GM23248 (cell line): ENCODE measurements around the gene PLEKHG2. TPM values are rescaled to one million over a fixed set of nuclear protein-coding genes. Genes with fewer than 3 reads are reported as not detected.

Source experiments
- DNase-seq: peaks from one replicate; pipeline ENCODE4 v3.0.0-alpha.2; 2015
- H2AFZ ChIP-seq: fragments of 200-600 bp; sonication (generic); 2 replicates; pipeline ENCODE4 v1.6.1; 2016; ENCODE audit warnings: antibody characterized with exemption
- H3F3A ChIP-seq: fragments of 200-600 bp; sonication (generic); 2 replicates; pipeline ENCODE4 v1.6.1; 2016; ENCODE audit warnings: mild to moderate bottlenecking, antibody characterized with exemption, mixed run types; ENCODE audit not compliant: insufficient read depth
- H3K27ac ChIP-seq: fragments of 200-600 bp; sonication (generic); 2 replicates; pipeline ENCODE4 v1.5.1; 2016; ENCODE audit warnings: mild to moderate bottlenecking
- H3K27me3 ChIP-seq: fragments of 200-600 bp; sonication (generic); replicated peaks from 2 replicates; pipeline ENCODE4 v1.6.1; 2016; ENCODE audit warnings: mild to moderate bottlenecking; ENCODE audit not compliant: insufficient read depth
- H3K36me3 ChIP-seq: fragments of 200-600 bp; sonication (generic); 2 replicates; pipeline ENCODE4 v1.6.1; 2016; ENCODE audit warnings: low read depth, mild to moderate bottlenecking
- H3K4me1 ChIP-seq: fragments of 200-600 bp; sonication (generic); 2 replicates; pipeline ENCODE4 v1.6.1; 2016; ENCODE audit warnings: mild to moderate bottlenecking; ENCODE audit not compliant: insufficient read depth
- H3K4me2 ChIP-seq: fragments of 200-600 bp; sonication (generic); one replicate; pipeline ENCODE4 v1.6.1; 2016; ENCODE audit warnings: mild to moderate bottlenecking; ENCODE audit not compliant: unreplicated experiment
- H3K4me3 ChIP-seq: fragments of 200-600 bp; sonication (generic); 2 replicates; pipeline ENCODE4 v1.5.1; 2016; ENCODE audit warnings: mild to moderate bottlenecking
- H3K79me2 ChIP-seq: fragments of 200-600 bp; sonication (generic); 2 replicates; pipeline ENCODE4 v1.6.1; 2016; ENCODE audit warnings: mild to moderate bottlenecking; ENCODE audit not compliant: insufficient read depth
- H3K9ac ChIP-seq: fragments of 200-600 bp; sonication (generic); 2 replicates; pipeline ENCODE4 v1.6.1; 2016; ENCODE audit warnings: mild to moderate bottlenecking
- H3K9me2 ChIP-seq: fragments of 200-600 bp; sonication (generic); 2 replicates; pipeline ENCODE4 v1.6.1; 2016; ENCODE audit warnings: mixed run types, mild to moderate bottlenecking, moderate library complexity; ENCODE audit not compliant: insufficient read depth
- H3K9me3 ChIP-seq: fragments of 200-600 bp; sonication (generic); one replicate; pipeline ENCODE4 v1.6.1; 2017; ENCODE audit warnings: low read depth
- H4K20me1 ChIP-seq: fragments of 200-600 bp; sonication (generic); 2 replicates; pipeline ENCODE4 v1.6.0; 2016; ENCODE audit not compliant: insufficient read depth
- EZH2 ChIP-seq: fragments of 200-600 bp; sonication (generic); IDR thresholded peaks from 2 replicates; pipeline ENCODE4 v1.6.1; 2018; ENCODE audit warnings: antibody characterized with exemption, mild to moderate bottlenecking; ENCODE audit not compliant: insufficient read depth, poor library complexity, severe bottlenecking
- EZH2phosphoT487 ChIP-seq: fragments of 200-600 bp; sonication (generic); IDR thresholded peaks from 2 replicates; pipeline ENCODE4 v1.6.1; 2018; ENCODE audit warnings: antibody characterized with exemption, moderate library complexity, mild to moderate bottlenecking, low read depth; ENCODE audit not compliant: insufficient read depth
- WGBS, 2 experiments: methylation state at CpG; one replicate each; pipeline ENCODE4 v1.1.6; 2015 to 2017; ENCODE audit warnings: low lambda C conversion rate in 2 of 2, low coverage in 1 of 2; ENCODE audit errors: missing lambda C conversion rate in 2 of 2; 5-methylcytosine and 5-hydroxymethylcytosine counted together
- in situ Hi-C: fragments of 300-500 bp; cut with MboI; formaldehyde crosslinking; loops from 2 replicates; pipeline ENCODE4 v1.15.0; 2020
- polyA plus RNA-seq: library from polyadenylated mRNA; unstranded; fragments of >200 nt; fragmentation: Nextera tagmentation; extraction: Ambion mirVana; gene quantifications from 2 replicates; pipeline ENCODE4 v1.2.1, GENCODE V29; 2016
- total RNA-seq: library from RNA; depleted of rRNA; stranded (reverse); fragments of >200 nt; shearing (Covaris generic); gene quantifications from 2 replicates; pipeline ENCODE4 v1.2.3, GENCODE V29; 2014

PLEKHG2 gene
- total and polyA plus RNA-seq, 2 experiments from 2014 or later = 12.0 to 12.2 TPM

DNA sequence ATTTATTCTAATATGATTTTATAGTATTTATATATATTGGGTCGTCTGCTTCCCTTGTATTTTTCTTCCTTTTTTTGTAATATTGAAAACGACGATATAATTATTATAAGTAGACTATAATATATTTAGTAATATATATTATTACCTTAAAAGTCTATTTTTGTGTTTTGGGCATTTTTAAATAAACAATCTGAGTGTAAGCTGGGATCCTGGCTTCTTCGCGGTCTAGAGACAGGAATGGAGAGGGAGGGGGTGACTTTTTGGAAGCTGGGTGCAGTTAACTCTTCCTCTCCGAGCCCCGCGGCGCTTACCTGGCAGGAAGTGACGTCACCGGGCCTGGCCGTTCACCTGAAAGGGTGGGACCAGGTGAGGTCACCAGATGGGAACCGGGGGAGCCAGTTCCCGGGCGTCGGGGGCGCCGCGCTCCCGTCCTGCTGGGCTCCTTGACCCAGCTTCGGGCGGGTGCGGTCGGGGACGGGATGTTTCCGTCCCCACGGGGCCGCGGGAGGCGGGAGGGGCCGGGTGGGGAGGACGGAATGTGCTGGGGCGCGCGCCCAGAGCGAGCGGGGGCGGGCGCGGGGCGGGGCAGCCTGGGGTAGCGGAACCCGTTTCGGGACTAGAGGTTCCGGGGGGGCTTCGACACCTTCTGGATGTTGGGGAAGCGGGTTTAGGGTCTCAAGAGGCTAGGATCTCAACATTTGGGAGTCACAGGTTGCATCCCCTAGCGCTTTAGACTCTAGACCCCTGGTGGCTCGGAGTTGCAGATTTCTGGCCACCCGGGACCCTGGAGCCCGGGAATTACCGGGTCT, 3.1 kb upstream of the PLEKHG2 start:
- H3K4me3 ChIP-seq = peak overlapping the region; percentile 87
- H3K9ac ChIP-seq = peak overlapping the region; percentile 97
- in situ Hi-C loops = no loop called here
- H3K9me2 ChIP-seq = no peaks in the 10 kb centered on the region
- no peaks in the 10 kb centered on the region for H3K9me3 ChIP-seq
- H3K4me2 ChIP-seq = peak overlapping the region; percentile 94
- peaks cover 30% of the 10 kb centered on the region for H3F3A ChIP-seq
- peaks cover 23% of the 10 kb centered on the region for H3K4me1 ChIP-seq
- H2AFZ ChIP-seq = no peak overlapping the region
- no peaks in the 10 kb centered on the region for H3K27me3 ChIP-seq
- DNase-seq = peak; percentile 90
- peak overlapping the region; percentile 96 for H3K27ac ChIP-seq
- TF ChIP-seq EZH2 (no peak), EZH2phosphoT487 (no peak)
- H4K20me1 ChIP-seq = no peaks in the 10 kb centered on the region
- peaks cover 39% of the 10 kb centered on the region for H3K79me2 ChIP-seq
- 2% methylated on average over 38 to 48 of the region's 52 CpGs for WGBS, 2 experiments
- H3K36me3 ChIP-seq = peaks cover 11% of the 10 kb centered on the region; the same call in 1 of the 2 replicates

DNA sequence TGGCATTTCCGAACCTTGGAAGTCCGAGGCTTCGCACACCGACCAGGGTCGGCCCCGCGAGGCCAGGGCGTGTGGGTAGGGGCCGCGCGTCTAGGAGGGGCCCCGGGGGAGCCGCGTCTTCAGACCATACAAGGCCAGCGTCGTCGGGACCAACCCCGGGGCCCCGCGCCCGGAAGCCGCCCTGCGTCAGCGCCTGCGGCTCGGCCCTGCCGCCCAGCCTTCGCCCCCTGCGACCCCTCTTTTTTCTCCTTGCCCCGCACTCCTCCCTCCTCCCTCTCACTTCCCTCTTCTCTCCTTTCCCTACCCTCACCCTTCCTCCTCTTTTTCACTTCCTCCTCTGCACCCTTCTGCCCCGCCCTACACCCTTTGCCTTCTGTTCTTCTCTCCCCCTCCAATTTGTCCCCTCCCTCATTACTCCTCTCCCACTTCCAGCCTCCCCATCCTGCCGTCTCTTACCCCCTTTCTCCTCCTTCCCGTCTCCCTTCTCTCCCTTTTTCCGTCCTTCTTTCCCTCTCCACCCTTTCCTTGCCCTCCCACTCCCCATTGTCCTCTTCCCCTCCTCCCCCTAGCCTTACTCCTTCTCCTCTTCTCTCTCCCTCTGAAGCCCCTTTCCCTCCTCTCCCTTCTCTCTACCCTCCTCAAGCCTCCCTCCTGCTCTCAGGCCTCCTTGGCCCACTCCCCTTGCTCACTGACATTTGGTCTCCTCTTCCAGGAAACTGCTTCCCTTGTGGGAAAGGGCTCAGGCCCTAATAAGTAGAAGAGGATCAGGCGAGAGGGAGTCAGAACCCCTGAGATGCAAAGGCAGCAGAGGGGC, 2.2 kb upstream of the PLEKHG2 start:
- H3K4me1 ChIP-seq = peaks cover 22% of the 10 kb centered on the region
- peak; percentile 81 for DNase-seq

GRCh38 chr19:39410831-39411080, 1.7 kb upstream of the PLEKHG2 start:
- H2AFZ ChIP-seq = no peak overlapping the region
- DNase-seq = peak; percentile 40
- peaks cover 22% of the 10 kb centered on the region for H3K4me1 ChIP-seq
- in situ Hi-C loops = no loop called here
- H3K27ac ChIP-seq = peak overlapping the region; percentile 96
- peak overlapping the region; percentile 97 for H3K9ac ChIP-seq
- H3K79me2 ChIP-seq = peaks cover 52% of the 10 kb centered on the region
- no peaks in the 10 kb centered on the region for H3K9me2 ChIP-seq
- H3K4me3 ChIP-seq = peak overlapping the region; percentile 87
- H4K20me1 ChIP-seq = no peaks in the 10 kb centered on the region
- peaks cover 29% of the 10 kb centered on the region for H3F3A ChIP-seq
- H3K36me3 ChIP-seq = peaks cover 11% of the 10 kb centered on the region; the same call in 1 of the 2 replicates
- TF ChIP-seq EZH2phosphoT487 = no peak
- no peak for TF ChIP-seq EZH2
- H3K9me3 ChIP-seq = no peaks in the 10 kb centered on the region
- H3K27me3 ChIP-seq = no peaks in the 10 kb centered on the region
- H3K4me2 ChIP-seq = peak overlapping the region; percentile 94
- WGBS, 2 experiments = 5 to 7% methylated on average over 1 of the region's 1 CpG

More for the DNA sequence above, 2.2 kb upstream of the PLEKHG2 start:
- Histone ChIP-seq H3K4me2 (peak overlapping the region; percentile 94), H3K9me3 (no peaks in the 10 kb centered on the region), H3K27me3 (no peaks in the 10 kb centered on the region), H3K4me3 (peak overlapping the region; percentile 87), H3F3A (peaks cover 29% of the 10 kb centered on the region), H3K27ac (peak overlapping the region; percentile 96), H3K36me3 (peaks cover 11% of the 10 kb centered on the region; the same call in 1 of the 2 replicates), H3K9me2 (no peaks in the 10 kb centered on the region), H3K9ac (peak overlapping the region; percentile 97), H4K20me1 (no peaks in the 10 kb centered on the region), H2AFZ (no peak overlapping the region), H3K79me2 (peaks cover 47% of the 10 kb centered on the region)
- no peak for TF ChIP-seq EZH2phosphoT487
- TF ChIP-seq EZH2 = no peak
- WGBS, 2 experiments = 8% methylated on average over 13 to 20 of the region's 35 CpGs
- in situ Hi-C loops = no loop called here

GRCh38 chr19:39411081-39411831, 1.2 kb upstream of the PLEKHG2 start:
- no peaks in the 10 kb centered on the region for H4K20me1 ChIP-seq
- WGBS, 2 experiments = 13 to 14% methylated on average over 9 of the region's 9 CpGs
- in situ Hi-C loops = no loop called here

More at GRCh38 chr19:39411081-39411831, 1.2 kb upstream of the PLEKHG2 start:
- peak overlapping the region; percentile 94 for H3K4me2 ChIP-seq
- TF ChIP-seq EZH2phosphoT487 (no peak), EZH2 (no peak)
- H3K27me3 ChIP-seq = no peaks in the 10 kb centered on the region
- H3K9me2 ChIP-seq = no peaks in the 10 kb centered on the region
- H3K4me1 ChIP-seq = peaks cover 17% of the 10 kb centered on the region
- peaks cover 11% of the 10 kb centered on the region; the same call in 1 of the 2 replicates for H3K36me3 ChIP-seq
- H3K79me2 ChIP-seq = peaks cover 57% of the 10 kb centered on the region
- DNase-seq = peak; percentile 73
- no peak overlapping the region for H2AFZ ChIP-seq
- H3F3A ChIP-seq = peaks cover 29% of the 10 kb centered on the region
- peak overlapping the region; percentile 97 for H3K9ac ChIP-seq
- peak overlapping the region; percentile 87 for H3K4me3 ChIP-seq
- no peaks in the 10 kb centered on the region for H3K9me3 ChIP-seq
- H3K27ac ChIP-seq = peak overlapping the region; percentile 96
